Measurements from ENCODE around the gene MED28. TPM values are rescaled to one million over a fixed set of nuclear protein-coding genes. Genes with fewer than 3 reads are reported as not detected.
A peak's percentile ranks its signal among the peaks of the same experiment; 100 is the strongest.

Gene MED28
- total RNA-seq, 2 experiments from 2014 or later, result 50.5 to 64.7 TPM

DNA sequence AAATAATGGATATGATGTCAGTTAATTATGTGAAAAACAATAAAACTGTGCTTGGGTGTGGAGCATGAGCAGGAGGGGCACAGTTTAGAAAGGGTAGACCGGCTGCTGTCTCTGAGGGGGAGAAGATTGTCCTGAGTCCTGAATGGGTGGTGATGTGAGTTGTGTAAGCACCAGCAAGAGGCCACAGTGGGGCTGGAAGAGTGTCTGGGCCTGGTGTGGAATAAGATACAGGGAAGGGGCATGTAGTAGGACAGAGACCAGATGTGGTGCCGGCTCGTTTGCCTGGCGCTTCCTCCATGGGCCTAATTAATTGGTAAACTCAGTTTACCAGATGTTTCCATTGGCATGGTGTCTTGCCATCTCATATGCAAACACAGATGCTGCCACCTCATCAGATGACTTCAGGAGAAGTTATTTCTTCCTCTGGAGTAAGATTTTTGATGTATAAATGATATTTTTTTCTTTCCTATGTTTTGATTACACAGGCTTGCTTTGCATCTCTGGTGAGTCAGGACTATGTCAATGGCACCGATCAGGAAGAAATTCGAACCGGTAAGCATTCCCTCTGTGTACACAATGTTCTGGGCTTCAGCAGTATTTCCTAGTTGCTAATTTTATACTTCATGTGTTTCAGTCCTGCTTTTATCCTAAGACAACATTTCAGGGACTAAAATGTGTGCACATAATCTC is 5.1 kb downstream of the MED28 start:
- H3K9me3 Mint-ChIP-seq, result no peaks in the 10 kb centered on the region
- intact Hi-C loops (cut with DNase I, micrococcal nuclease), result loop anchor here in 1 of 2 experiments (10.0 kb wide), 1 partner anchor 195 kb away; the partner anchor contains the start of genes DCAF16 and NCAPG
- H3K4me3 Mint-ChIP-seq, result peak overlapping the region; percentile 20
- H3K36me3 ChIP-seq (ENCODE audit: insufficient read depth, low read length), result peaks cover 74% of the 10 kb centered on the region
- peaks cover 49% of the 10 kb centered on the region for H3K4me1 ChIP-seq (ENCODE audit: insufficient read depth, low read length)
- no peak overlapping the region for H3K27ac Mint-ChIP-seq
- H3K4me1 Mint-ChIP-seq (ENCODE audit: low read depth), result peaks cover 67% of the 10 kb centered on the region
- H3K27ac ChIP-seq (ENCODE audit: low read depth in 1 of 2, low read length in 2 of 2), result no peak overlapping the region
- no peak for ATAC-seq (ENCODE audit: poor library complexity)
- H3K9me3 ChIP-seq (ENCODE audit: control insufficient read depth in 1 of 2, insufficient read depth in 1 of 2, low read length in 2 of 2), result no peaks in the 10 kb centered on the region
- H3K27me3 ChIP-seq (ENCODE audit: control insufficient read depth in 1 of 2, insufficient read depth in 2 of 2, low read length in 2 of 2), result no peaks in the 10 kb centered on the region
- no peak overlapping the region for H3K4me3 ChIP-seq (ENCODE audit: low read length)
- POLR2A ChIA-PET, result interaction anchor here (0.6 kb wide), 1 partner anchor 43 kb away, joined by 3 read pairs; the partner anchor contains the start of gene LAP3
- CTCF ChIA-PET, result interaction anchor here (1.3 kb wide), 1 partner anchor 108 kb away, joined by 3 read pairs; the partner anchor contains the start of gene QDPR
- DNase-seq, result no peak
- no peaks in the 10 kb centered on the region for H3K27me3 Mint-ChIP-seq
- H3K36me3 Mint-ChIP-seq (ENCODE audit: low read depth), result peaks cover 85% of the 10 kb centered on the region
- TF ChIP-seq, protein P1, sequence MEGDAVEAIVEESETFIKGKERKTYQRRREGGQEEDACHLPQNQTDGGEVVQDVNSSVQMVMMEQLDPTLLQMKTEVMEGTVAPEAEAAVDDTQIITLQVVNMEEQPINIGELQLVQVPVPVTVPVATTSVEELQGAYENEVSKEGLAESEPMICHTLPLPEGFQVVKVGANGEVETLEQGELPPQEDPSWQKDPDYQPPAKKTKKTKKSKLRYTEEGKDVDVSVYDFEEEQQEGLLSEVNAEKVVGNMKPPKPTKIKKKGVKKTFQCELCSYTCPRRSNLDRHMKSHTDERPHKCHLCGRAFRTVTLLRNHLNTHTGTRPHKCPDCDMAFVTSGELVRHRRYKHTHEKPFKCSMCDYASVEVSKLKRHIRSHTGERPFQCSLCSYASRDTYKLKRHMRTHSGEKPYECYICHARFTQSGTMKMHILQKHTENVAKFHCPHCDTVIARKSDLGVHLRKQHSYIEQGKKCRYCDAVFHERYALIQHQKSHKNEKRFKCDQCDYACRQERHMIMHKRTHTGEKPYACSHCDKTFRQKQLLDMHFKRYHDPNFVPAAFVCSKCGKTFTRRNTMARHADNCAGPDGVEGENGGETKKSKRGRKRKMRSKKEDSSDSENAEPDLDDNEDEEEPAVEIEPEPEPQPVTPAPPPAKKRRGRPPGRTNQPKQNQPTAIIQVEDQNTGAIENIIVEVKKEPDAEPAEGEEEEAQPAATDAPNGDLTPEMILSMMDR (IDR thresholded peaks at IDR 0.05), result no peak

DNA sequence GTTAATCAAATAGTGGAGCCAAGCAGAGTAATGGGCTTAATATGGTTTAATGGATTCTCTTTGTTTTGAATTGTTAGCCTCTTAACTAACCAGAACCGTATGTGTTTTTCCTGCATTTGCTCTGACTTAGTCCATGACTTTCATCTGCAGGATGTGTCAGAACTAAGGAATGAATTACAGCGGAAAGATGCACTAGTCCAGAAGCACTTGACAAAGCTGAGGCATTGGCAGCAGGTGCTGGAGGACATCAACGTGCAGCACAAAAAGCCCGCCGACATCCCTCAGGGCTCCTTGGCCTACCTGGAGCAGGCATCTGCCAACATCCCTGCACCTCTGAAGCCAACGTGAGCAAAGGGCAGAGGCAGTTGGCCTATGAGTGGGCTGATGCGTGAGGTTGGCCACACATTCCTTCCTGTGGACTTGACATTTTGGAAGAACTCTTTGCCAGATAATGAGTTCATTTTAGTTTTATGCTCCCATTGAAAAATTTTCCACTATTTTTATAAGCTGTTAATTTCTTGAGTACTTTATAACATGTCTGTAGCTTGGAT is 9.1 kb downstream of the MED28 start:
- no peak for DNase-seq
- H3K27me3 ChIP-seq (ENCODE audit: control insufficient read depth in 1 of 2, insufficient read depth in 2 of 2, low read length in 2 of 2), result no peaks in the 10 kb centered on the region
- POLR2A ChIA-PET, result no interaction called here
- Mint-ChIP-seq H3K36me3 (ENCODE audit: low read depth) (peaks cover 94% of the 10 kb centered on the region), H3K27me3 (no peaks in the 10 kb centered on the region), H3K4me1 (ENCODE audit: low read depth) (peaks cover 38% of the 10 kb centered on the region), H3K9me3 (no peaks in the 10 kb centered on the region), H3K4me3 (no peak overlapping the region), H3K27ac (no peak overlapping the region)
- intact Hi-C loops (cut with DNase I, micrococcal nuclease), result no loop called here
- TF ChIP-seq, protein P1 (IDR thresholded peaks at IDR 0.05), result no peak
- ATAC-seq (ENCODE audit: poor library complexity), result no peak
- CTCF ChIA-PET, result no interaction called here
- peaks cover 12% of the 10 kb centered on the region for H3K4me1 ChIP-seq (ENCODE audit: insufficient read depth, low read length)
- H3K36me3 ChIP-seq (ENCODE audit: insufficient read depth, low read length), result peaks cover 95% of the 10 kb centered on the region
- no peak overlapping the region for H3K27ac ChIP-seq (ENCODE audit: low read depth in 1 of 2, low read length in 2 of 2)
- H3K4me3 ChIP-seq (ENCODE audit: low read length), result no peak overlapping the region
- H3K9me3 ChIP-seq (ENCODE audit: control insufficient read depth in 1 of 2, insufficient read depth in 1 of 2, low read length in 2 of 2), result no peaks in the 10 kb centered on the region

GRCh38 chr4:17624821-17625220 is 10.4 kb downstream of the MED28 start:
- CTCF ChIA-PET, result no interaction called here

More at GRCh38 chr4:17624821-17625220, 10.4 kb downstream of the MED28 start:
- Histone ChIP-seq H3K27ac (ENCODE audit: low read depth in 1 of 2, low read length in 2 of 2) (no peak overlapping the region), H3K27me3 (ENCODE audit: control insufficient read depth in 1 of 2, insufficient read depth in 2 of 2, low read length in 2 of 2) (no peaks in the 10 kb centered on the region), H3K9me3 (ENCODE audit: control insufficient read depth in 1 of 2, insufficient read depth in 1 of 2, low read length in 2 of 2) (no peaks in the 10 kb centered on the region), H3K4me3 (ENCODE audit: low read length) (no peak overlapping the region), H3K4me1 (ENCODE audit: insufficient read depth, low read length) (no peaks in the 10 kb centered on the region), H3K36me3 (ENCODE audit: insufficient read depth, low read length) (peaks cover 96% of the 10 kb centered on the region)
- H3K4me1 Mint-ChIP-seq (ENCODE audit: low read depth), result peaks cover 25% of the 10 kb centered on the region
- POLR2A ChIA-PET, result no interaction called here
- TF ChIP-seq, protein P1 (IDR thresholded peaks at IDR 0.05), result no peak
- peak overlapping the region; percentile 15 for H3K27ac Mint-ChIP-seq
- H3K4me3 Mint-ChIP-seq, result no peak overlapping the region
- ATAC-seq (ENCODE audit: poor library complexity) (no peak), DNase-seq (no peak)
- H3K36me3 Mint-ChIP-seq (ENCODE audit: low read depth), result peaks cover 94% of the 10 kb centered on the region
- H3K27me3 Mint-ChIP-seq, result no peaks in the 10 kb centered on the region
- H3K9me3 Mint-ChIP-seq, result no peaks in the 10 kb centered on the region
- intact Hi-C loops (cut with DNase I, micrococcal nuclease), result no loop called here
